Activated CD8-positive, alpha-beta memory T cell treated with anti-CD3 and anti-CD28 coated beads, Interleukin-2, amount 10 ng/mL, durations not matched to agents 7 days and 5 days (primary cell): ENCODE results near the gene RNU6-9. TPM values are rescaled to one million over a fixed set of nuclear protein-coding genes. Genes with fewer than 3 reads are reported as not detected.

ENCODE experiments used
- ATAC-seq: fragments of 150-1000 bp; cut with Tn5 transposase; one replicate; pipeline ENCODE4 v1.10.0; 2021; ENCODE audit warnings: moderate library complexity
- CTCF ChIA-PET: fragments of 350-600 bp; sonication (Branson Sonifier 250); formaldehyde crosslinking; loops from one replicate; lab custom pipeline; 2021; ENCODE audit warnings: antibody characterized with exemption; lab: Charles Lee
- DNase-seq: peaks from one replicate; pipeline ENCODE4 v3.0.0-alpha.2; 2020
- H3K27ac Mint-ChIP-seq: one replicate; pipeline ENCODE4 v1.8.0; 2021; ENCODE audit warnings: mild to moderate bottlenecking, mixed read lengths
- H3K27me3 Mint-ChIP-seq: one replicate; pipeline ENCODE4 v1.8.0; 2021; ENCODE audit warnings: mixed read lengths
- H3K36me3 Mint-ChIP-seq: one replicate; pipeline ENCODE4 v1.8.0; 2021; ENCODE audit warnings: mild to moderate bottlenecking, mixed read lengths
- H3K4me1 Mint-ChIP-seq: one replicate; pipeline ENCODE4 v1.8.0; 2021; ENCODE audit warnings: mixed read lengths
- H3K4me3 Mint-ChIP-seq: one replicate; pipeline ENCODE4 v1.8.0; 2021; ENCODE audit warnings: mild to moderate bottlenecking, moderate library complexity, mixed read lengths
- H3K9me3 Mint-ChIP-seq: one replicate; pipeline ENCODE4 v1.8.0; 2022; ENCODE audit warnings: low read depth, mixed read lengths
- total RNA-seq, 2 experiments: library from RNA; stranded (reverse); gene quantifications; one replicate each; pipeline ENCODE4 v1.2.3, GENCODE V29; 2021

Gene RNU6-9
- total RNA-seq, 2 experiments from 2014 or later = not detected

DNA sequence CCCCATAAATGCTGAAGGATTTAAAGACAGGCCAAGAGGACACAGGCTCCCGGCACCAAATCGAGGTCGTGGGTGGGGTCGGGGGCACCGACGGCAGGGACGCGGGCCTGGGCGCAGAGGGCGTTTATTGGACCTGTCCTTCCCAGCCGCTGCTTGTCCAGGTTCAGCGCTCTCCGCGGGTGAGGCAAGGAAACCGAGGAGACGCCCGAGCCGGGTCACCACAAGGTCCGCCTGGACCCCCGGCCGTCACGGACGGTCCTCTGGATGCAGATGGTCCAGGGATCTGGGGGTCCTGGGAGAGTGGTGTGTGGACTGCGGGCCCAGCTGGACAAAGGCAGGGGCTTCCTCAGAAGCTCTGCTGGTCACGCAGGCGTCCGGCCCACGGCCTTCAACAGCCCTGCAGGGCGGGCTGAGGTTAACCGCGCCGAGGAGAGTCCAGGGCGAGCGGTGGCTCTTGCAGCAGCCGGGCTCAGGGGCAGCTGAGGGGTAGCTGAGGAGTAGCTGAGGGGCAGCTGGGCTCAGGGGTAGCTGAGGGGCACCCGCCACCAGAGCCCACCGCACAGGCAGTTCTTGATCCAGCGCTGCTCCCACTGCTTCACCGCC lies 25.3 kb upstream of the RNU6-9 start:
- H3K4me1 Mint-ChIP-seq = peaks cover 21% of the 10 kb centered on the region
- CTCF ChIA-PET = no interaction called here
- H3K27ac Mint-ChIP-seq = no peak overlapping the region
- H3K4me3 Mint-ChIP-seq = no peak overlapping the region
- no peak for DNase-seq
- H3K9me3 Mint-ChIP-seq = no peaks in the 10 kb centered on the region
- no peaks in the 10 kb centered on the region for H3K27me3 Mint-ChIP-seq
- peaks cover 8% of the 10 kb centered on the region for H3K36me3 Mint-ChIP-seq
- no peak for ATAC-seq

DNA sequence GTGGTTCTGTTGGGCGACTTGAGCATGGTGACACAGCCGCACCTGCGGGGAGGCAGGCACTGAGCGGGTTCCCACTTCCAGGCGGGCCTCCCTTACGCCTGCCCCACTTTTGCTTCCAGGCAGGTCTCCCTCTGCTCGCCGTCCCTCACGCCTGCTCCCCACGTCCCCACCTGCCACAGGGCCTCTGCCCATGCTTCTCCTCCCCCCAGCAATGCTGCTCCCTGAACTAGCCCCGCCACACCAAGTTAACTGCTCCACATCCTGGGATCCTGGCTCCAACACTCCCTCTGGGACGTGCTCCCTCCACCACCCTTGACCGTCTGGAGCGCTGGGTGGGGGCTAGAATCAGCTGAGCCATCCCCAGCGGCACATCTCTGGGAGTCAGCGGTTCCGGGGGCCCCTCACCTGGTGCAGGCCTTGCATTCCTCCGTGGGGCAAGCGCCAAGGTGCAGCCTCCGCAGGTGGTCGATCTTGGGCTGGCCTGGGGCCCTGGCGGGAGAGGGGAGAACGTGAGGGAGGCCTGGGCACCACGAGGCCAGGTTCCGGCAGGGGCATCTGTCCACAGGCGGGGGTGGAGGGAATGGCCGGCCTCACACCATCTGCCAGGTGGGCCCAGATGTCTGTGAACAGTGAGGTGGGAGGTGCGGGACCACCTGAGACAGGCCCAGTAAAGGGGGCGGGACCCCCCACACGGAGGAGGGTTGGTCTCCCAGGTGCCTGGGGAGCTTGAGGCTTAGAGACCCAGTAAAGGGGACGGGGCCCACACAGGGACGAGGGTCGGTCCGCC lies 24.6 kb upstream of the RNU6-9 start:
- no peaks in the 10 kb centered on the region for H3K9me3 Mint-ChIP-seq
- H3K27ac Mint-ChIP-seq = no peak overlapping the region
- no peaks in the 10 kb centered on the region for H3K27me3 Mint-ChIP-seq
- H3K36me3 Mint-ChIP-seq = peaks cover 8% of the 10 kb centered on the region
- ATAC-seq = no peak
- CTCF ChIA-PET = no interaction called here
- H3K4me1 Mint-ChIP-seq = peaks cover 15% of the 10 kb centered on the region
- H3K4me3 Mint-ChIP-seq = no peak overlapping the region
- DNase-seq = no peak

- no peaks in the 10 kb centered on the region for H3K27me3 Mint-ChIP-seq
- DNase-seq (no peak), ATAC-seq (no peak)
- H3K9me3 Mint-ChIP-seq = no peaks in the 10 kb centered on the region
- H3K4me3 Mint-ChIP-seq = no peak overlapping the region
- H3K4me1 Mint-ChIP-seq = peaks cover 9% of the 10 kb centered on the region
- H3K27ac Mint-ChIP-seq = peak overlapping the region; percentile 49
- peaks cover 8% of the 10 kb centered on the region for H3K36me3 Mint-ChIP-seq
- CTCF ChIA-PET = no interaction called here
Measured at GRCh38 chr19:869245-870177, 23.8 kb upstream of the RNU6-9 start.

GRCh38 chr19:870314-870713 lies 23.0 kb upstream of the RNU6-9 start:
- Mint-ChIP-seq H3K27me3 (no peaks in the 10 kb centered on the region), H3K4me3 (no peak overlapping the region), H3K36me3 (peaks cover 8% of the 10 kb centered on the region), H3K27ac (no peak overlapping the region), H3K9me3 (no peaks in the 10 kb centered on the region), H3K4me1 (peaks cover 9% of the 10 kb centered on the region)
- no peak for ATAC-seq
- no peak for DNase-seq
- CTCF ChIA-PET = no interaction called here

- H3K27ac Mint-ChIP-seq = no peak overlapping the region
- H3K9me3 Mint-ChIP-seq = no peaks in the 10 kb centered on the region
- H3K4me1 Mint-ChIP-seq = peaks cover 9% of the 10 kb centered on the region
- ATAC-seq (no peak), DNase-seq (no peak)
- CTCF ChIA-PET = no interaction called here
- H3K36me3 Mint-ChIP-seq = peaks cover 8% of the 10 kb centered on the region
- H3K4me3 Mint-ChIP-seq = no peak overlapping the region
- H3K27me3 Mint-ChIP-seq = no peaks in the 10 kb centered on the region
Measured at GRCh38 chr19:870963-871401, 22.3 kb upstream of the RNU6-9 start.

- CTCF ChIA-PET = interaction anchor here (1.0 to 1.8 kb wide), 2 partner anchors 8 to 112 kb away, joined by 3 to 8 read pairs; partner anchors contain the start of gene WDR18
- H3K4me3 Mint-ChIP-seq = peak overlapping the region; percentile 74
- no peak for ATAC-seq
Measured at GRCh38 chr19:871446-872265, 21.6 kb upstream of the RNU6-9 start.

DNA sequence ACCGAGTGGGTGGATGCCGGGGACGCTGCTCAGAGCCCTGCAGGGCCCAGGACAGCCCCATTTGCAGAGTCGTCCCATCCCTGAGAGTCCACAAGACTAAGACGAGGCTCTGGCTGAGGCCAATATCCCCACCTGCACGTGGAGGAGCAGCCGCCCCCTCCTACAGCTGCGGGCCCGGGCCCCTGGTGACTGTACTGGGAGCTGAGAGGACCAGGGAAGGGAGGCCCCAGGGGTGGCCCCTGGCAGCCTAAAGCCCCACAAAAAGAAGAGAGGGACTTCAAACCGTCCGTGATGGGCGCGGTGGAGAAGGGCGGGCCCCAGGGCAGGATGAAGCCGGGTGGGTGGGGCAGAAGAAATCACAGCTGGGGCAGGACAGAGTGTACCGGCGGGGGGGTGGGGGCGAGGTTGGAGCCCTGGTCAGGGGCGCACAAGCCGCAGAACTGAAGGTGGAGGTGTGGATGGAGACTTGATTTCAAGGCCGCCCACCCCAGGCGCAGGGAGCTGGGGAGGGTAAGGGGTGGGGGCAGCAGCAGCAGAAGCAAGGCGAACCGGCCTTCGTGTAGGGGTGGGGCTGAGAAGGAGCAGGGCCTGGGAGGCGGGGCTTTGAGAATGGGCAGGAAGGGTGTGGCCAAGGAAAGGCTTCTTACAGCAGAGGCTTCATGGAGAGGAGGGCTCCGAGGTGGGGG lies 20.9 kb upstream of the RNU6-9 start:
- Mint-ChIP-seq H3K4me1 (peaks cover 9% of the 10 kb centered on the region), H3K9me3 (no peaks in the 10 kb centered on the region), H3K27ac (peak overlapping the region; percentile 88), H3K4me3 (peak overlapping the region; percentile 74), H3K27me3 (no peaks in the 10 kb centered on the region), H3K36me3 (peaks cover 8% of the 10 kb centered on the region)
- CTCF ChIA-PET = interaction anchor here (1.0 to 1.8 kb wide), 2 partner anchors 9 to 112 kb away, joined by 3 to 8 read pairs; partner anchors contain the start of gene WDR18
- DNase-seq = peak; percentile 94
- ATAC-seq = peak; percentile 91

More at GRCh38 chr19:871446-872265, 21.6 kb upstream of the RNU6-9 start:
- no peak for DNase-seq
- Mint-ChIP-seq H3K36me3 (peaks cover 8% of the 10 kb centered on the region), H3K9me3 (no peaks in the 10 kb centered on the region), H3K27ac (peak overlapping the region; percentile 88), H3K4me1 (peaks cover 9% of the 10 kb centered on the region), H3K27me3 (no peaks in the 10 kb centered on the region)

DNA sequence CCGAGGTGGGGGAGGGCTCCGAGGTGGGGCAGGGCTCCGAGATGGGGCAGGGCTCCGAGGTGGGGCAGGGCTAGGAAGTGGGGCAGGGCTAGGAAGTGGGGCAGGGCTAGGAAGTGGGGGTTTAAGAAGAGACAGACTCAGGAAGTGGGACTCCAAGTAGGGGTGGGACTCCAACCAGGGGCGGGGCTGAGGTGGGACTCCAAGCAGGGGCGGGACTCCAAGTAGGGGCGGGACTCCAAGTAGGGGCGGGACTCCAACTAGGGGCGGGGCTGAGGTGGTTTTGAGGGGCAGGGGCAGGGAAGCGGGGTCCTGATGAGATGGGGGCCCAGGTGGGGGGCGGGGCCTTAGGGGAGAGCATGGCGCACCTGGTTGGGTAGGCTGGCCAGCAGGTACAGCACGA lies 20.2 kb upstream of the RNU6-9 start:
- H3K4me3 Mint-ChIP-seq = no peak overlapping the region
- no peaks in the 10 kb centered on the region for H3K9me3 Mint-ChIP-seq
- CTCF ChIA-PET = interaction anchor here (0.6 to 1.8 kb wide), 2 partner anchors 10 to 185 kb away, joined by 3 to 8 read pairs; no protein-coding TSS in a partner anchor
- no peaks in the 10 kb centered on the region for H3K27me3 Mint-ChIP-seq
- ATAC-seq = peak; percentile 82
- H3K27ac Mint-ChIP-seq = peak overlapping the region; percentile 74
- peaks cover 5% of the 10 kb centered on the region for H3K36me3 Mint-ChIP-seq
- H3K4me1 Mint-ChIP-seq = peaks cover 9% of the 10 kb centered on the region
- DNase-seq = peak; percentile 91

DNA sequence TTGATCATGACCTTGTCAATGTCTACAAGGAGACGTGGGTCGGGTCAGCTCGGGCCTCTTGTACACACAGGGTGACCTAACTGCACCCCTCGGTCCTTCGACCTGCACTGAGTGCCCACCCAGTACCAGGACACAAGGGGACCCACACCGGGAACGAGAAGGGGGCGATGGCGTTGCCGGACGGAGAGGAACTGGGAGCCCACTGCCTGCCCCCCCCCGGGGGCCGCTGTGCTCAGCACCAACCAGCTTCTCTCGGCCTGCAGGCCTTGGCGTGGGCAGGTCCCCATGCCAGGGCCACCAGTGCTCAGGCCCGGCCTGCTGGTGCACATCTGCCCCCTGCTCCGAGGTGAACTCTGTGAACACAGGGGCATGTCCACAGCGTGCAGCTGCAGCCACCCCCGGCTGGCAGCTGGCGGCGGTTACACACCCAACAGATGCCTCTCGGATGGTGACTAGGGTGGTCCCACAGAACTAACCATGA lies 19.7 kb upstream of the RNU6-9 start:
- Mint-ChIP-seq H3K4me3 (no peak overlapping the region), H3K4me1 (peaks cover 9% of the 10 kb centered on the region), H3K36me3 (peaks cover 3% of the 10 kb centered on the region), H3K9me3 (no peaks in the 10 kb centered on the region), H3K27me3 (no peaks in the 10 kb centered on the region), H3K27ac (no peak overlapping the region)
- ATAC-seq = no peak
- CTCF ChIA-PET = interaction anchor here (0.6 kb wide), 1 partner anchor 185 kb away, joined by 3 read pairs; no protein-coding TSS in a partner anchor
- no peak for DNase-seq

DNA sequence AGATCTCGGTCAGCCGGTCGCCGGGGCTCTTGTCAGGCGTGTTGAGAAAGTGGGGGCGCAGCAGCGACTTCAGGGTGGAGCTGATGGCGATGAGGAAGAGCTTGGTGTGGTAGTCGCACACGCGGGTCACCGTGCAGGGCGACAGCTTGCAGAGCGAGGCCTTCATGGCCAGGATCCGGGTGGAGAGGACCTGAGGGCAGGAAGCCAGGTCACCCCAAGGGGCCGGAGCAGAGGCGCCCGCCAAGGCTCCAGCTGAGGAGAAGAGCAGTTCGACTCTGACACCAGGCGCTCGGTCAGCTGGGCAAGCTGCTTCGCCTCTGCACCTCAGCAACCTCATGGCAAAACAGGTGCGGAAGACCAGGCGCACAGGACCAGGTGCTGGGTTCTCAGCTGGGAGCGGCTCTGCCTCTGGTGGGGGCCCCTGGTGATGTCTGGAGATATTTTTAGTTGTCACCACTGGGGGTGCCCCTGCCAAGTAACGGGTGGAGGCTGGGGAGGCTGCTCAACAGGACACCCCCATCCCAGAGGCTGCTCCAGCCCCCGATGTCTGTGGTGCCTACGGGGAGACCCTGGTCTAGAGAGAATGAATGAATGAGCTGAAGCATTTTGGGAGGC lies 17.9 kb upstream of the RNU6-9 start:
- H3K27me3 Mint-ChIP-seq = no peaks in the 10 kb centered on the region
- ATAC-seq (no peak), DNase-seq (no peak)
- CTCF ChIA-PET = interaction anchor here (0.9 kb wide), 1 partner anchor 18 kb away, joined by 4 read pairs; the partner anchor contains the start of genes MED16 and RNU6-9
- H3K9me3 Mint-ChIP-seq = no peaks in the 10 kb centered on the region
- peaks cover 1% of the 10 kb centered on the region for H3K36me3 Mint-ChIP-seq
- H3K4me1 Mint-ChIP-seq = peaks cover 9% of the 10 kb centered on the region
- H3K27ac Mint-ChIP-seq = peak overlapping the region; percentile 48
- H3K4me3 Mint-ChIP-seq = no peak overlapping the region

DNA sequence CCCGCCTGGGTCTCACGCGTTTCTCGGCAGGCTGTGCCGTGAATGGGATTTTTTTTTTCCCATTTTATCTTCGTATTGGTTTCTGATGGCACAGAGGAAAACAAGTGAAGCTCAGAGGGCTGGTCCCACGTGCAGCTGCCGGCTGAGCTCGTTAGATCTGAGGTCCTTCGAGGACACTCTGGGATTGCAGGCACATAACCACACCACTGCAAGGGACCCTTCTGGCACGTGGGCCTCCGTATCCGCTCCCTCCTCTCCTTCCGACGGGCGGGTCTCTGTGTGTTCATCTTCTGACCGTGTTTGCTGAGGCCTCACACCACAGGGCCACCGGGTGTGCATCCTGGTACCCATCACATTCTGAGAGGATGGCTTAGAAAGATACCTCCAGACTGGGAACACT lies 17.2 kb upstream of the RNU6-9 start:
- no peak overlapping the region for H3K4me3 Mint-ChIP-seq
- CTCF ChIA-PET = interaction anchor here (0.9 kb wide), 1 partner anchor 17 kb away, joined by 4 read pairs; the partner anchor contains the start of genes MED16 and RNU6-9
- no peak for DNase-seq
- no peak overlapping the region for H3K27ac Mint-ChIP-seq
- peaks cover 9% of the 10 kb centered on the region for H3K4me1 Mint-ChIP-seq
- H3K27me3 Mint-ChIP-seq = no peaks in the 10 kb centered on the region
- peaks cover 1% of the 10 kb centered on the region for H3K36me3 Mint-ChIP-seq
- ATAC-seq = no peak
- H3K9me3 Mint-ChIP-seq = no peaks in the 10 kb centered on the region
